Coronary artery (tissue), 2 donors: Measurements from ENCODE around the gene PIGU.

Experiments used
- DNase-seq: peaks from one replicate; pipeline ENCODE4 v3.0.0-alpha.2; 2017; ENCODE audit warnings: low spot score
- H3K27ac ChIP-seq, 2 donors: fragments of 200-600 bp; sonication (generic); one replicate each; pipeline ENCODE4 v1.5.1; 2016 to 2019
- H3K4me3 ChIP-seq: fragments of 200-600 bp; sonication (generic); 2 replicates; pipeline ENCODE4 v1.5.1; 2016; ENCODE audit warnings: mild to moderate bottlenecking, moderate library complexity
- CTCF ChIP-seq: fragments of 200-600 bp; sonication (generic); IDR thresholded peaks from one replicate; pipeline ENCODE4 v1.5.1; 2019; ENCODE audit warnings: antibody characterized with exemption

Gene PIGU

GRCh38 chr20:34638039-34638292 lies 38.9 kb downstream of the PIGU start:
- no peak for DNase-seq
- Histone ChIP-seq H3K4me3 (no peak overlapping the region), H3K27ac (peak overlapping the region in 1 of 2 donors; percentile 56)
- no peak for TF ChIP-seq CTCF

- peak overlapping the region in 1 of 2 donors; percentile 56 for H3K27ac ChIP-seq
- H3K4me3 ChIP-seq, result no peak overlapping the region
- no peak for DNase-seq
- TF ChIP-seq CTCF, result no peak
Observed at GRCh38 chr20:34637245-34638038, 39.5 kb downstream of the PIGU start.

- Histone ChIP-seq H3K4me3 (no peak overlapping the region), H3K27ac (no peak overlapping the region)
- no peak for DNase-seq
- TF ChIP-seq CTCF, result no peak
Observed at GRCh38 chr20:34636648-34637047, 40.2 kb downstream of the PIGU start.

- TF ChIP-seq CTCF, result no peak
- Histone ChIP-seq H3K27ac (no peak overlapping the region), H3K4me3 (no peak overlapping the region)
- DNase-seq, result no peak
Observed at GRCh38 chr20:34634392-34634791, 42.5 kb downstream of the PIGU start.

GRCh38 chr20:34632870-34633452 lies 43.9 kb downstream of the PIGU start:
- no peak for DNase-seq
- no peak overlapping the region for H3K27ac ChIP-seq
- TF ChIP-seq CTCF, result no peak
- H3K4me3 ChIP-seq, result no peak overlapping the region

GRCh38 chr20:34629904-34630303 lies 47.0 kb downstream of the PIGU start:
- no peak overlapping the region for H3K27ac ChIP-seq
- TF ChIP-seq CTCF, result no peak
- H3K4me3 ChIP-seq, result no peak overlapping the region
- no peak for DNase-seq

- no peak for TF ChIP-seq CTCF
- peak overlapping the region in 1 of 2 donors; percentile 16 for H3K27ac ChIP-seq
- no peak overlapping the region for H3K4me3 ChIP-seq
Observed at GRCh38 chr20:34629342-34629741, 47.5 kb downstream of the PIGU start.

More at GRCh38 chr20:34629342-34629741, 47.5 kb downstream of the PIGU start:
- no peak for DNase-seq
